CD14-positive monocyte (primary cell): ENCODE measurements around the gene C3orf20. TPM values are rescaled to one million over a fixed set of nuclear protein-coding genes. Genes with fewer than 3 reads are reported as not detected.

ENCODE experiments used
- DNase-seq, 3 donors: peaks; one replicate each; pipeline ENCODE4 v3.0.0-alpha.2; 2011 to 2022
- H2AFZ ChIP-seq: 2 replicates; pipeline ENCODE4 v1.6.0; 2012; ENCODE audit warnings: mild to moderate bottlenecking, low read depth, low read length, inconsistent platforms; ENCODE audit not compliant: insufficient read depth, poor library complexity, severe bottlenecking
- H3K27ac ChIP-seq, 2 donors: 1 replicate in 1 of 2; 2 replicates in 1 of 2; pipeline ENCODE4 v1.5.1; 2012 to 2013; ENCODE audit warnings: low read length in 2 of 2, control low read depth in 1 of 2, inconsistent platforms in 1 of 2, low read depth in 1 of 2, mild to moderate bottlenecking in 1 of 2
- H3K27me3 ChIP-seq, 2 donors: one replicate each; pipeline versions ENCODE4 v1.6.0 to v1.6.1; 2011 to 2013; ENCODE audit warnings: low read length in 2 of 2; ENCODE audit not compliant: control insufficient read depth in 2 of 2, insufficient read depth in 2 of 2
- H3K36me3 ChIP-seq, 2 donors: replicated peaks in 1 of 2; 1 replicate in 1 of 2; 2 replicates in 1 of 2; pipeline versions ENCODE4 v1.5.1 to v1.6.1; 2012 to 2013; ENCODE audit warnings: low read length in 2 of 2, control low read depth in 1 of 2, inconsistent platforms in 1 of 2, mild to moderate bottlenecking in 1 of 2; ENCODE audit not compliant: insufficient read depth in 2 of 2, control insufficient read depth in 1 of 2
- H3K4me1 ChIP-seq, 2 donors: 1 replicate in 1 of 2; 2 replicates in 1 of 2; pipeline versions ENCODE4 v1.5.1 to v1.6.1; 2012 to 2013; ENCODE audit warnings: low read length in 2 of 2, control low read depth in 1 of 2, inconsistent platforms in 1 of 2, mild to moderate bottlenecking in 1 of 2, moderate library complexity in 1 of 2; ENCODE audit not compliant: insufficient read depth in 2 of 2, control insufficient read depth in 1 of 2
- H3K4me2 ChIP-seq: replicated peaks from 2 replicates; pipeline ENCODE3; 2012; ENCODE audit warnings: low read length, moderate library complexity, mild to moderate bottlenecking; ENCODE audit not compliant: poor library complexity, severe bottlenecking; ENCODE audit errors: extremely low read depth
- H3K4me3 ChIP-seq, 3 experiments: fragments of 200-600 bp in 1 of 3; sonication (generic) in 1 of 3; replicated peaks in 1 of 3; 1 replicate in 2 of 3; 2 replicates in 1 of 3; pipeline ENCODE4 v1.5.1; 2011 to 2013; ENCODE audit warnings: low read length in 3 of 3, mild to moderate bottlenecking in 3 of 3, control low read depth in 2 of 3, low read depth in 2 of 3, inconsistent platforms in 1 of 3, moderate library complexity in 1 of 3
- H3K79me2 ChIP-seq: 2 replicates; pipeline ENCODE4 v1.6.0; 2012; ENCODE audit warnings: mild to moderate bottlenecking, control low read depth, inconsistent platforms, low read length, moderate library complexity; ENCODE audit not compliant: insufficient read depth
- H3K9ac ChIP-seq: 2 replicates; pipeline ENCODE4 v1.6.0; 2017; ENCODE audit warnings: low read length, mild to moderate bottlenecking; ENCODE audit not compliant: insufficient read depth, poor library complexity, severe bottlenecking
- H3K9me3 ChIP-seq, 2 donors: replicated peaks in 1 of 2; 1 replicate in 1 of 2; 2 replicates in 1 of 2; pipeline versions ENCODE4 v1.5.1 to v1.6.1; 2012 to 2013; ENCODE audit warnings: low read length in 2 of 2, control low read depth in 1 of 2; ENCODE audit not compliant: control insufficient read depth in 1 of 2, insufficient read depth in 1 of 2
- H4K20me1 ChIP-seq: 2 replicates; pipeline ENCODE4 v1.6.0; 2012; ENCODE audit warnings: mild to moderate bottlenecking, low read length, control low read depth, moderate library complexity; ENCODE audit not compliant: insufficient read depth
- H3K27ac Mint-ChIP-seq, 7 donors: one replicate each; pipeline ENCODE4 v1.8.0; 2020; ENCODE audit warnings: mild to moderate bottlenecking in 7 of 7, mixed read lengths in 7 of 7, moderate library complexity in 6 of 7, inconsistent platforms in 2 of 7
- H3K27me3 Mint-ChIP-seq, 3 donors: one replicate each; pipeline ENCODE4 v1.8.0; 2021 to 2022; ENCODE audit warnings: low read depth in 3 of 3, mild to moderate bottlenecking in 3 of 3, mixed read lengths in 3 of 3, moderate library complexity in 3 of 3, inconsistent platforms in 1 of 3
- H3K36me3 Mint-ChIP-seq, 2 donors: one replicate each; pipeline ENCODE4 v1.8.0; 2020; ENCODE audit warnings: mixed read lengths in 2 of 2, inconsistent platforms in 1 of 2, mild to moderate bottlenecking in 1 of 2
- H3K4me1 Mint-ChIP-seq: one replicate; pipeline ENCODE4 v1.8.0; 2020; ENCODE audit warnings: mild to moderate bottlenecking, mixed read lengths
- H3K4me3 Mint-ChIP-seq, 2 donors: one replicate each; pipeline ENCODE4 v1.8.0; 2020; ENCODE audit warnings: mild to moderate bottlenecking in 2 of 2, mixed read lengths in 2 of 2, moderate library complexity in 1 of 2
- H3K9me3 Mint-ChIP-seq, 7 donors: one replicate each; pipeline ENCODE4 v1.8.0; 2020 to 2022; ENCODE audit warnings: mixed read lengths in 7 of 7, mild to moderate bottlenecking in 6 of 7, moderate library complexity in 6 of 7, inconsistent platforms in 2 of 7
- WGBS: methylation state at CpG from one replicate; pipeline ENCODE4 v1.1.5; 2013; ENCODE audit warnings: missing lambda C conversion rate; ENCODE audit not compliant: insufficient coverage; 5-methylcytosine and 5-hydroxymethylcytosine counted together
- intact Hi-C, 2 donors: fragments of 100-400 bp; cut with micrococcal nuclease; formaldehyde crosslinking; loops; one replicate each; pipeline versions ENCODE4 v1.15.0 to v1.15.1; 2023
- polyA plus RNA-seq, 3 donors: library from polyadenylated mRNA; depleted of rRNA in 1 of 3; unstranded in 2 of 3; stranded (reverse) in 1 of 3; fragments of 300-500 nt in 2 of 3; fragments of >200 nt in 1 of 3; fragmentation: Illumina TruSeq in 2 of 3; gene quantifications; 1 replicate in 2 of 3; 2 replicates in 1 of 3; pipeline ENCODE4 v1.2.3, GENCODE V29; 2012 to 2021
- TF ChIP-seq, protein P1 (sequence below): fragments of 200-600 bp; IDR thresholded peaks from one replicate; pipeline ENCODE4 v1.8.0; 2022; ENCODE audit warnings: antibody characterized with exemption, mild to moderate bottlenecking

C3orf20 gene
- polyA plus RNA-seq, 3 donors: 0.11 TPM; not detected in 2

GRCh38 chr3:14701676-14702075 is 26.7 kb downstream of the C3orf20 start:
- Mint-ChIP-seq H3K9me3 (peaks cover 0 to 2% (median 0%) of the 10 kb centered on the region in 7 donors), H3K27me3 (peaks cover 2% of the 10 kb centered on the region in 3 donors), H3K27ac (no peak overlapping the region), H3K4me3 (no peak overlapping the region), H3K4me1 (no peaks in the 10 kb centered on the region), H3K36me3 (no peaks in the 10 kb centered on the region)
- Histone ChIP-seq H3K9ac (no peak overlapping the region), H3K36me3 (no peaks in the 10 kb centered on the region), H3K27me3 (no peaks in the 10 kb centered on the region), H3K9me3 (no peaks in the 10 kb centered on the region), H3K4me3 (no peak overlapping the region), H3K4me1 (no peaks in the 10 kb centered on the region), H3K79me2 (no peaks in the 10 kb centered on the region), H2AFZ (no peak overlapping the region), H4K20me1 (no peaks in the 10 kb centered on the region), H3K4me2 (no peak overlapping the region), H3K27ac (no peak overlapping the region)
- DNase-seq: no peak
- TF ChIP-seq, protein P1, sequence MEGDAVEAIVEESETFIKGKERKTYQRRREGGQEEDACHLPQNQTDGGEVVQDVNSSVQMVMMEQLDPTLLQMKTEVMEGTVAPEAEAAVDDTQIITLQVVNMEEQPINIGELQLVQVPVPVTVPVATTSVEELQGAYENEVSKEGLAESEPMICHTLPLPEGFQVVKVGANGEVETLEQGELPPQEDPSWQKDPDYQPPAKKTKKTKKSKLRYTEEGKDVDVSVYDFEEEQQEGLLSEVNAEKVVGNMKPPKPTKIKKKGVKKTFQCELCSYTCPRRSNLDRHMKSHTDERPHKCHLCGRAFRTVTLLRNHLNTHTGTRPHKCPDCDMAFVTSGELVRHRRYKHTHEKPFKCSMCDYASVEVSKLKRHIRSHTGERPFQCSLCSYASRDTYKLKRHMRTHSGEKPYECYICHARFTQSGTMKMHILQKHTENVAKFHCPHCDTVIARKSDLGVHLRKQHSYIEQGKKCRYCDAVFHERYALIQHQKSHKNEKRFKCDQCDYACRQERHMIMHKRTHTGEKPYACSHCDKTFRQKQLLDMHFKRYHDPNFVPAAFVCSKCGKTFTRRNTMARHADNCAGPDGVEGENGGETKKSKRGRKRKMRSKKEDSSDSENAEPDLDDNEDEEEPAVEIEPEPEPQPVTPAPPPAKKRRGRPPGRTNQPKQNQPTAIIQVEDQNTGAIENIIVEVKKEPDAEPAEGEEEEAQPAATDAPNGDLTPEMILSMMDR: no peak
- intact Hi-C loops: no loop called here
- WGBS: 100% methylated on average over 2 of the region's 4 CpGs

GRCh38 chr3:14703128-14703750 is 28.3 kb downstream of the C3orf20 start:
- Mint-ChIP-seq H3K4me1 (no peaks in the 10 kb centered on the region), H3K9me3 (peaks cover 0 to 2% (median 0%) of the 10 kb centered on the region in 7 donors), H3K27ac (no peak overlapping the region), H3K27me3 (peaks cover 2% of the 10 kb centered on the region in 3 donors), H3K36me3 (no peaks in the 10 kb centered on the region), H3K4me3 (no peak overlapping the region)
- 98% methylated on average over 7 of the region's 9 CpGs for WGBS
- H3K9ac ChIP-seq: no peak overlapping the region
- H3K27me3 ChIP-seq: no peaks in the 10 kb centered on the region
- H3K4me1 ChIP-seq: no peaks in the 10 kb centered on the region
- no peak overlapping the region for H3K4me3 ChIP-seq
- no peak overlapping the region for H3K27ac ChIP-seq
- H3K9me3 ChIP-seq: no peaks in the 10 kb centered on the region
- H3K4me2 ChIP-seq: no peak overlapping the region
- intact Hi-C loops: no loop called here
- H3K79me2 ChIP-seq: no peaks in the 10 kb centered on the region
- H3K36me3 ChIP-seq: no peaks in the 10 kb centered on the region
- H4K20me1 ChIP-seq: no peaks in the 10 kb centered on the region
- H2AFZ ChIP-seq: no peak overlapping the region
- DNase-seq: no peak
- TF ChIP-seq, protein P1: no peak
